Panc1 (cell line): ENCODE data around the gene SETD3. TPM values are rescaled to one million over a fixed set of nuclear protein-coding genes. Genes with fewer than 3 reads are reported as not detected.

Source experiments
- ATAC-seq: fragments of 200-7000 bp; cut with Tn5 transposase; 2 replicates; pipeline ENCODE4 v1.9.1; 2020; ENCODE audit warnings: mild to moderate bottlenecking, moderate library complexity
- BruUV-seq: library from RNA; stranded (reverse); fragments of 400-500 nt; replicated peaks from 2 replicates; lab custom pipeline; 2021; lab: Mats Ljungman, UMichigan
- CTCF ChIA-PET: fragments of 300-600 bp; sonication (Branson Sonifier 250); formaldehyde crosslinking; loops from one replicate; lab custom pipeline; 2022; ENCODE audit warnings: antibody characterized with exemption; lab: Charles Lee
- POLR2A ChIA-PET: fragments of 300-600 bp; sonication (Branson Sonifier 250); formaldehyde crosslinking; loops from one replicate; lab custom pipeline; 2022; ENCODE audit warnings: antibody characterized with exemption; lab: Charles Lee
- DNase-seq: peaks from one replicate; pipeline ENCODE4 v3.0.0-alpha.2; 2010; ENCODE audit warnings: low read depth, low spot score
- H3K27ac ChIP-seq: 2 replicates; pipeline ENCODE4 v1.5.1; 2011; ENCODE audit warnings: mild to moderate bottlenecking, low read length, inconsistent platforms
- H3K27me3 ChIP-seq: fragments of 200-500 bp; sonication (Bioruptor generic); 2 replicates; pipeline ENCODE4 v1.6.0; 2014; ENCODE audit warnings: low read length, inconsistent platforms; ENCODE audit not compliant: control insufficient read depth, insufficient read depth
- H3K36me3 ChIP-seq: fragments of 200-500 bp; sonication (Bioruptor generic); 2 replicates; pipeline ENCODE4 v1.5.1; 2014; ENCODE audit warnings: inconsistent platforms, mild to moderate bottlenecking, low read length, moderate library complexity; ENCODE audit not compliant: control insufficient read depth, insufficient read depth
- H3K4me1 ChIP-seq: 2 replicates; pipeline ENCODE4 v1.5.1; 2011; ENCODE audit warnings: inconsistent platforms, mild to moderate bottlenecking, low read length, moderate library complexity; ENCODE audit not compliant: control insufficient read depth, insufficient read depth
- H3K4me3 ChIP-seq, 2 experiments: 2 replicates each; pipeline ENCODE4 v1.5.1; 2011 to 2012; ENCODE audit warnings: low read depth in 2 of 2, low read length in 2 of 2, mild to moderate bottlenecking in 2 of 2, inconsistent platforms in 1 of 2, moderate library complexity in 1 of 2
- H3K9me3 ChIP-seq: fragments of 200-500 bp; sonication (Bioruptor generic); 2 replicates; pipeline ENCODE4 v1.5.1; 2014; ENCODE audit warnings: low read depth, mild to moderate bottlenecking, inconsistent platforms, low read length, moderate library complexity; ENCODE audit not compliant: control insufficient read depth, insufficient read depth
- POLR2AphosphoS5 ChIP-seq: IDR thresholded peaks from 2 replicates; pipeline ENCODE4 v1.6.1; 2012; ENCODE audit warnings: mild to moderate bottlenecking, low read depth, low read length, moderate library complexity
- SIN3A ChIP-seq: IDR thresholded peaks from 2 replicates; pipeline ENCODE4 v1.6.1; 2012; ENCODE audit warnings: low read depth, mild to moderate bottlenecking, low read length, moderate library complexity, borderline replicate concordance; ENCODE audit not compliant: insufficient read depth
- TCF7L2 ChIP-seq: IDR thresholded peaks from 2 replicates; pipeline ENCODE4 v1.6.1; 2011; ENCODE audit warnings: mild to moderate bottlenecking, low read depth, low read length, inconsistent platforms
- in situ Hi-C: cut with HindIII; loops from 2 replicates; pipeline ENCODE4 v1.10.0; 2016; ENCODE audit warnings: low sequenced_read_pairs, low pct_unique_long_range_greater_than_20kb
- intact Hi-C: fragments of 100-400 bp; cut with micrococcal nuclease; formaldehyde crosslinking; loops from one replicate; pipeline ENCODE4 v1.10.0; 2022; ENCODE audit not compliant: unreplicated experiment
- total RNA-seq: library from RNA; stranded (reverse); gene quantifications from one replicate; pipeline ENCODE4 v1.2.1, GENCODE V29; 2021; ENCODE audit not compliant: unreplicated experiment
- TF ChIP-seq, protein P1 (sequence below): fragments of 450-650 bp; IDR thresholded peaks from 2 replicates; pipeline ENCODE4 v1.5.1; 2017; ENCODE audit warnings: mild to moderate bottlenecking
- TF ChIP-seq, protein P2 (sequence below), 2 experiments: IDR thresholded peaks; 2 replicates each; pipeline ENCODE4 v1.6.1; 2011 to 2012; ENCODE audit warnings: low read depth in 2 of 2, control low read depth in 1 of 2, low read length in 1 of 2, mild to moderate bottlenecking in 1 of 2, moderate library complexity in 1 of 2; ENCODE audit not compliant: insufficient read depth in 1 of 2

The SETD3 gene
- total RNA-seq, 1 experiment from 2014 or later = 51.1 TPM

DNA sequence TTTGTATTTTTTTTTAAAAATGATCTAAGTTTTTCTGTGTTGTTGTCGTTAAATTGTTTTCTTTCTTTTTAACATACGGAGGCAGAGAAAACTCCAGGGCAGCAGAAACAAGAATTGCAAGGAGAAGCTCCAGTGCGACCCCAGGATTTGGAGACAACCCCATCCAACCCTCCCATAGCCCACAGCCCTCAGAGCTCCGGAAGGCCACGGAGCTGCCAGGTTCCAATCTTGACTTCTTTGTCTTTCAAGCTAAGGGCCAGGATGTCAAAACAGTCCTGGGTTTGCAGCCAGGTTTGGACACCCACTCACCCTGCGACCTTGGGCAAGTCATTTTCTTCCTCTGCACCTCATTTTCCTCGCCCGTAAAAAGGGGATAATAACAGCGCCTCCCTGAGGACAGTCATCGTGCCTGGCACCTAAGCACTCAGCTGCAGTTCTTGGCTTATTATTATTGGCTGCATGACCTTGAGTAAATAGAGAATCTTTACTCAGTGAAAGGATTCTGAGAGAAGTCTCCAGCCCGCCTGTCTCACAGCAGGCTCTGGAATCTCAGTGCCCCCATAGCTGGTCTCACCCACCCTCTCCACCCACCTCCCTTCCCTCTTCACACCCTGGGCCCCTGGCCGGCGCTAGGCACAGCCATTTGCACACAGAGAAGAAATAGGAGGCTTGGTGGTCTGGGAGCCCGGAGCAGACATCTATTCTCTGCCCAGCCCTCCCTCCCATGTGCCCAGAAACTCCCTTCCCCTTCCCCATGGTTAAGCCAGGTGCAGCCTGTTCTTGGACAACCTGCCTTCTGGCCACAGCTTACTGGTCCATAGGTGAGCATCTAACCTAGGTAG lies 129.3 kb downstream of the SETD3 start:
- TF ChIP-seq, protein P1, sequence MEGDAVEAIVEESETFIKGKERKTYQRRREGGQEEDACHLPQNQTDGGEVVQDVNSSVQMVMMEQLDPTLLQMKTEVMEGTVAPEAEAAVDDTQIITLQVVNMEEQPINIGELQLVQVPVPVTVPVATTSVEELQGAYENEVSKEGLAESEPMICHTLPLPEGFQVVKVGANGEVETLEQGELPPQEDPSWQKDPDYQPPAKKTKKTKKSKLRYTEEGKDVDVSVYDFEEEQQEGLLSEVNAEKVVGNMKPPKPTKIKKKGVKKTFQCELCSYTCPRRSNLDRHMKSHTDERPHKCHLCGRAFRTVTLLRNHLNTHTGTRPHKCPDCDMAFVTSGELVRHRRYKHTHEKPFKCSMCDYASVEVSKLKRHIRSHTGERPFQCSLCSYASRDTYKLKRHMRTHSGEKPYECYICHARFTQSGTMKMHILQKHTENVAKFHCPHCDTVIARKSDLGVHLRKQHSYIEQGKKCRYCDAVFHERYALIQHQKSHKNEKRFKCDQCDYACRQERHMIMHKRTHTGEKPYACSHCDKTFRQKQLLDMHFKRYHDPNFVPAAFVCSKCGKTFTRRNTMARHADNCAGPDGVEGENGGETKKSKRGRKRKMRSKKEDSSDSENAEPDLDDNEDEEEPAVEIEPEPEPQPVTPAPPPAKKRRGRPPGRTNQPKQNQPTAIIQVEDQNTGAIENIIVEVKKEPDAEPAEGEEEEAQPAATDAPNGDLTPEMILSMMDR = no peak
- TF ChIP-seq, protein P2, sequence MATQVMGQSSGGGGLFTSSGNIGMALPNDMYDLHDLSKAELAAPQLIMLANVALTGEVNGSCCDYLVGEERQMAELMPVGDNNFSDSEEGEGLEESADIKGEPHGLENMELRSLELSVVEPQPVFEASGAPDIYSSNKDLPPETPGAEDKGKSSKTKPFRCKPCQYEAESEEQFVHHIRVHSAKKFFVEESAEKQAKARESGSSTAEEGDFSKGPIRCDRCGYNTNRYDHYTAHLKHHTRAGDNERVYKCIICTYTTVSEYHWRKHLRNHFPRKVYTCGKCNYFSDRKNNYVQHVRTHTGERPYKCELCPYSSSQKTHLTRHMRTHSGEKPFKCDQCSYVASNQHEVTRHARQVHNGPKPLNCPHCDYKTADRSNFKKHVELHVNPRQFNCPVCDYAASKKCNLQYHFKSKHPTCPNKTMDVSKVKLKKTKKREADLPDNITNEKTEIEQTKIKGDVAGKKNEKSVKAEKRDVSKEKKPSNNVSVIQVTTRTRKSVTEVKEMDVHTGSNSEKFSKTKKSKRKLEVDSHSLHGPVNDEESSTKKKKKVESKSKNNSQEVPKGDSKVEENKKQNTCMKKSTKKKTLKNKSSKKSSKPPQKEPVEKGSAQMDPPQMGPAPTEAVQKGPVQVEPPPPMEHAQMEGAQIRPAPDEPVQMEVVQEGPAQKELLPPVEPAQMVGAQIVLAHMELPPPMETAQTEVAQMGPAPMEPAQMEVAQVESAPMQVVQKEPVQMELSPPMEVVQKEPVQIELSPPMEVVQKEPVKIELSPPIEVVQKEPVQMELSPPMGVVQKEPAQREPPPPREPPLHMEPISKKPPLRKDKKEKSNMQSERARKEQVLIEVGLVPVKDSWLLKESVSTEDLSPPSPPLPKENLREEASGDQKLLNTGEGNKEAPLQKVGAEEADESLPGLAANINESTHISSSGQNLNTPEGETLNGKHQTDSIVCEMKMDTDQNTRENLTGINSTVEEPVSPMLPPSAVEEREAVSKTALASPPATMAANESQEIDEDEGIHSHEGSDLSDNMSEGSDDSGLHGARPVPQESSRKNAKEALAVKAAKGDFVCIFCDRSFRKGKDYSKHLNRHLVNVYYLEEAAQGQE (IDR thresholded peaks at IDR 0.05; ENCODE audit: insufficient read depth in 1 of 2, low read depth in 2 of 2, low read length in 1 of 2) = no peak
- TF ChIP-seq TCF7L2 (no peak), POLR2AphosphoS5 (no peak), SIN3A (no peak)
- intact Hi-C loops (no loop called here), in situ Hi-C loops (no loop called here)
- no peaks in the 10 kb centered on the region for H3K36me3 ChIP-seq
- no TSS peak for BruUV-seq
- no peaks in the 10 kb centered on the region for H3K27me3 ChIP-seq
- POLR2A ChIA-PET = interaction anchor here (0.6 kb wide), 1 partner anchor 225 kb away, joined by 8 read pairs; no protein-coding TSS in a partner anchor
- ATAC-seq (no peak), DNase-seq (no peak)
- no peaks in the 10 kb centered on the region for H3K9me3 ChIP-seq
- H3K4me3 ChIP-seq = no peak overlapping the region
- CTCF ChIA-PET = no interaction called here
- H3K4me1 ChIP-seq = no peaks in the 10 kb centered on the region
- no peak overlapping the region for H3K27ac ChIP-seq

DNA sequence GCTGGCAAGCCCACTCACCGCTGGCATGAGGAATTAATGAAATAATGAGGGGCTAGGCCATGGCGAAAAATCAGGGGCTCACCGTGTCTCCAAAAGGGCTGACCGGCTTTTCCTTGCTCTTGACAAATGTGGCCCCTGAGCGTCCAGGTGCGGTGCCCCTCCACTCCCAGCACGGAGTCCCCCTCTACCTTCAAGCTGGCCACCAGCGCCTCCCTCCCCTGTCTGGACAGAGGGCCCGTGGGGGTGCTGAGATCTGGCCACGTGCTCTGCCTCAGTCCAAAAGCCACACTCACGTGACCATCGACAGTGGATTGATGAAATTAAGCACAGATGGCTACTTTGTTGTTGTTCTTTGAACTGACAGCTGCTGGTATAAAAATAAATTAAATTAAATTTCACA lies 129.9 kb downstream of the SETD3 start:
- ATAC-seq (no peak), DNase-seq (no peak)
- TF ChIP-seq, protein P1 = no peak
- TF ChIP-seq SIN3A (no peak), TCF7L2 (no peak), POLR2AphosphoS5 (no peak)
- TF ChIP-seq, protein P2 (IDR thresholded peaks at IDR 0.05; ENCODE audit: insufficient read depth in 1 of 2, low read depth in 2 of 2, low read length in 1 of 2) = no peak
- no peak overlapping the region for H3K27ac ChIP-seq
- no TSS peak for BruUV-seq
- in situ Hi-C loops (no loop called here), intact Hi-C loops (no loop called here)
- H3K4me1 ChIP-seq = no peaks in the 10 kb centered on the region
- no peaks in the 10 kb centered on the region for H3K27me3 ChIP-seq
- no peaks in the 10 kb centered on the region for H3K36me3 ChIP-seq
- ChIA-PET POLR2A (no interaction called here), CTCF (no interaction called here)
- no peaks in the 10 kb centered on the region for H3K9me3 ChIP-seq
- H3K4me3 ChIP-seq = no peak overlapping the region
